H9 (cell line): ENCODE data around the gene GALNT2. TPM values are rescaled to one million over a fixed set of nuclear protein-coding genes. Genes with fewer than 3 reads are reported as not detected.

Source experiments
- DNase-seq: peaks from one replicate; pipeline ENCODE4 v3.0.0-alpha.2; 2017
- H2AFZ ChIP-seq: one replicate; pipeline ENCODE4 v1.6.1; 2013; ENCODE audit warnings: mild to moderate bottlenecking, low read length, control low read depth, moderate library complexity
- H2AK5ac ChIP-seq: 2 replicates; pipeline ENCODE4 v1.6.1; 2013; ENCODE audit warnings: low read length, control low read depth, mixed read lengths; ENCODE audit not compliant: insufficient read length
- H2BK120ac ChIP-seq: one replicate; pipeline ENCODE4 v1.6.1; 2013; ENCODE audit warnings: low read depth, mild to moderate bottlenecking, low read length, control low read depth, inconsistent platforms; ENCODE audit not compliant: poor library complexity, severe bottlenecking
- H2BK12ac ChIP-seq: 2 replicates; pipeline ENCODE4 v1.6.1; 2013; ENCODE audit warnings: low read length, control low read depth, mixed read lengths, low read depth; ENCODE audit not compliant: insufficient read length
- H2BK15ac ChIP-seq: 2 replicates; pipeline ENCODE4 v1.6.1; 2013; ENCODE audit warnings: low read depth, low read length, control low read depth
- H2BK20ac ChIP-seq: one replicate; pipeline ENCODE4 v1.6.1; 2013; ENCODE audit warnings: low read depth, mild to moderate bottlenecking, low read length, control low read depth, inconsistent platforms; ENCODE audit not compliant: poor library complexity, severe bottlenecking
- H2BK5ac ChIP-seq: 2 replicates; pipeline ENCODE4 v1.6.1; 2013; ENCODE audit warnings: low read length, control low read depth, mixed read lengths; ENCODE audit not compliant: insufficient read length
- H3K14ac ChIP-seq: 2 replicates; pipeline ENCODE4 v1.6.1; 2013; ENCODE audit warnings: low read length, control low read depth; ENCODE audit not compliant: insufficient read depth
- H3K18ac ChIP-seq: 2 replicates; pipeline ENCODE4 v1.6.1; 2013; ENCODE audit warnings: low read depth, mild to moderate bottlenecking, mixed read lengths, low read length, control low read depth; ENCODE audit not compliant: insufficient read length
- H3K23ac ChIP-seq: 2 replicates; pipeline ENCODE4 v1.6.1; 2013; ENCODE audit warnings: low read length, control low read depth, mixed read lengths, low read depth; ENCODE audit not compliant: insufficient read length
- H3K23me2 ChIP-seq: 2 replicates; pipeline ENCODE4 v1.6.1; 2013; ENCODE audit warnings: low read depth, mild to moderate bottlenecking, mixed read lengths, low read length, control low read depth; ENCODE audit not compliant: insufficient read length, poor library complexity, severe bottlenecking
- H3K27ac ChIP-seq: 2 replicates; pipeline ENCODE4 v1.5.1; 2013; ENCODE audit warnings: low read length, control low read depth, mixed read lengths, low read depth; ENCODE audit not compliant: insufficient read length
- H3K27me3 ChIP-seq: 2 replicates; pipeline ENCODE4 v1.6.1; 2013; ENCODE audit warnings: low read length, control low read depth, inconsistent platforms; ENCODE audit not compliant: insufficient read depth
- H3K4ac ChIP-seq: 2 replicates; pipeline ENCODE4 v1.6.1; 2013; ENCODE audit warnings: low read depth, mild to moderate bottlenecking, control low read depth, inconsistent platforms, low read length, moderate library complexity
- H3K4me1 ChIP-seq: 2 replicates; pipeline ENCODE4 v1.6.1; 2013; ENCODE audit warnings: low read length, control low read depth, inconsistent platforms; ENCODE audit not compliant: insufficient read depth
- H3K4me2 ChIP-seq: 2 replicates; pipeline ENCODE4 v1.6.1; 2013; ENCODE audit warnings: low read length, control low read depth, mixed read lengths; ENCODE audit not compliant: insufficient read length, insufficient read depth
- H3K56ac ChIP-seq: 2 replicates; pipeline ENCODE4 v1.6.1; 2013; ENCODE audit warnings: low read depth, mild to moderate bottlenecking, mixed read lengths, low read length, control low read depth; ENCODE audit not compliant: insufficient read length
- H3K79me1 ChIP-seq: 2 replicates; pipeline ENCODE4 v1.6.1; 2013; ENCODE audit warnings: low read depth, mild to moderate bottlenecking, moderate library complexity, low read length, control low read depth, inconsistent platforms; ENCODE audit not compliant: insufficient read depth, poor library complexity, severe bottlenecking
- H3K79me2 ChIP-seq: 2 replicates; pipeline ENCODE4 v1.6.1; 2013; ENCODE audit warnings: low read length, control low read depth, inconsistent platforms; ENCODE audit not compliant: insufficient read depth
- H3K9ac ChIP-seq: 2 replicates; pipeline ENCODE4 v1.6.1; 2013; ENCODE audit warnings: low read length, control low read depth, mixed read lengths; ENCODE audit not compliant: insufficient read length; ENCODE audit errors: extremely low read depth
- H3K9me3 ChIP-seq: one replicate; pipeline ENCODE4 v1.6.1; 2013; ENCODE audit warnings: low read depth, low read length, inconsistent platforms; ENCODE audit not compliant: control insufficient read depth
- H3T11ph ChIP-seq: one replicate; pipeline ENCODE4 v1.6.1; 2013; ENCODE audit warnings: mild to moderate bottlenecking, low read length, control low read depth, inconsistent platforms
- H4K20me1 ChIP-seq: one replicate; pipeline ENCODE4 v1.6.1; 2013; ENCODE audit not compliant: control insufficient read depth, insufficient read length, insufficient read depth
- H4K5ac ChIP-seq: 2 replicates; pipeline ENCODE4 v1.6.1; 2013; ENCODE audit warnings: low read depth, mild to moderate bottlenecking, mixed read lengths, low read length, control low read depth; ENCODE audit not compliant: insufficient read length
- H4K8ac ChIP-seq: replicated peaks from 2 replicates; pipeline ENCODE4 v1.6.1; 2013; ENCODE audit warnings: low read length, control low read depth, mixed read lengths, low read depth; ENCODE audit not compliant: insufficient read length
- H4K91ac ChIP-seq: 2 replicates; pipeline ENCODE4 v1.6.1; 2013; ENCODE audit warnings: low read depth, mild to moderate bottlenecking, moderate library complexity, mixed read lengths, low read length, control low read depth; ENCODE audit not compliant: insufficient read length
- H3K27ac Mint-ChIP-seq, 3 experiments: 2 replicates in 2 of 3; 3 replicates in 1 of 3; pipeline ENCODE4 v1.8.0; 2020 to 2021; ENCODE audit warnings: mixed read lengths in 3 of 3, mild to moderate bottlenecking in 1 of 3, moderate library complexity in 1 of 3
- H3K27me3 Mint-ChIP-seq: 2 replicates; pipeline ENCODE4 v1.8.0; 2021; ENCODE audit warnings: low read depth, mild to moderate bottlenecking, moderate library complexity, mixed read lengths
- H3K36me3 Mint-ChIP-seq, 3 experiments: 2 replicates in 2 of 3; 3 replicates in 1 of 3; pipeline ENCODE4 v1.8.0; 2020 to 2021; ENCODE audit warnings: low read depth in 3 of 3, mixed read lengths in 3 of 3; ENCODE audit not compliant: insufficient read depth in 1 of 3
- H3K4me1 Mint-ChIP-seq, 2 experiments: 2 replicates each; pipeline ENCODE4 v1.8.0; 2020; ENCODE audit warnings: mixed read lengths in 2 of 2
- H3K4me3 Mint-ChIP-seq, 2 experiments: 2 replicates in 1 of 2; 3 replicates in 1 of 2; pipeline ENCODE4 v1.8.0; 2020 to 2021; ENCODE audit warnings: mild to moderate bottlenecking in 2 of 2, mixed read lengths in 2 of 2, moderate library complexity in 1 of 2
- H3K9me3 Mint-ChIP-seq, 2 experiments: 2 replicates in 1 of 2; 3 replicates in 1 of 2; pipeline ENCODE4 v1.8.0; 2020; ENCODE audit warnings: mild to moderate bottlenecking in 2 of 2, mixed read lengths in 2 of 2, moderate library complexity in 1 of 2
- CTCF ChIP-seq: fragments of 200-600 bp; sonication (generic); conservative IDR thresholded peaks from 3 replicates; pipeline ENCODE4 v1.8.0; 2021; ENCODE audit warnings: antibody characterized with exemption, mild to moderate bottlenecking
- WGBS: extraction: QIAGEN DNeasy Blood & Tissue Kit; methylation state at CpG from one replicate; pipeline ENCODE4 v1.1.7; 2013; ENCODE audit warnings: missing lambda C conversion rate, low lambda C conversion rate, mixed read lengths; ENCODE audit not compliant: insufficient read length; ENCODE audit errors: extremely low coverage; 5-methylcytosine and 5-hydroxymethylcytosine counted together
- total RNA-seq: library from RNA; stranded (reverse); gene quantifications from 2 replicates; pipeline ENCODE4 v1.2.1, GENCODE V29; 2021

GALNT2 gene
- total RNA-seq, 1 experiment from 2014 or later = 57.6 TPM

GRCh38 chr1:230052665-230053064 lies 14.4 kb upstream of the GALNT2 start:
- no peaks in the 10 kb centered on the region for H3K36me3 Mint-ChIP-seq
- no peaks in the 10 kb centered on the region for H3K27me3 ChIP-seq
- H4K5ac ChIP-seq = no peak overlapping the region
- H3K9me3 Mint-ChIP-seq = no peaks in the 10 kb centered on the region; a peak in 2 of 5 replicates
- no peaks in the 10 kb centered on the region for H3K23me2 ChIP-seq
- H2BK5ac ChIP-seq = no peak overlapping the region
- no peak overlapping the region for H3T11ph ChIP-seq
- H3K9me3 ChIP-seq = no peaks in the 10 kb centered on the region
- H3K56ac ChIP-seq = no peak overlapping the region
- peak overlapping the region in 1 of 3 experiments; percentile 15; a peak in 1 of 7 replicates for H3K27ac Mint-ChIP-seq
- no peak overlapping the region for H3K9ac ChIP-seq
- no peak overlapping the region for H3K4me3 Mint-ChIP-seq
- H3K23ac ChIP-seq = no peak overlapping the region
- H3K4ac ChIP-seq = no peak overlapping the region
- peaks cover 1% of the 10 kb centered on the region for H3K27me3 Mint-ChIP-seq
- no peaks in the 10 kb centered on the region for H4K20me1 ChIP-seq
- no peak overlapping the region for H4K91ac ChIP-seq
- no peak overlapping the region for H2BK20ac ChIP-seq
- no peak overlapping the region for H2AK5ac ChIP-seq
- no peak for DNase-seq
- H2BK120ac ChIP-seq = no peak overlapping the region
- H3K14ac ChIP-seq = no peak overlapping the region
- H3K79me1 ChIP-seq = no peaks in the 10 kb centered on the region
- no peaks in the 10 kb centered on the region for H3K79me2 ChIP-seq
- H3K4me1 Mint-ChIP-seq = peaks cover 2 to 6% of the 10 kb centered on the region in 2 experiments; a peak in 3 of 4 replicates
- H2BK12ac ChIP-seq = no peak overlapping the region
- no peaks in the 10 kb centered on the region for H3K4me1 ChIP-seq
- H4K8ac ChIP-seq = no peak overlapping the region
- WGBS = no CpG with 5 or more reads among the region's 5 CpGs
- no peak for TF ChIP-seq CTCF
- H3K18ac ChIP-seq = no peak overlapping the region
- no peak overlapping the region for H3K27ac ChIP-seq
- no peak overlapping the region for H2AFZ ChIP-seq
- no peak overlapping the region for H2BK15ac ChIP-seq
- no peak overlapping the region for H3K4me2 ChIP-seq
